H1 (cell line): ENCODE measurements around the gene STARD3NL. TPM values are rescaled to one million over a fixed set of nuclear protein-coding genes. Genes with fewer than 3 reads are reported as not detected.

ENCODE experiments used
- CTCF ChIA-PET: fragments of 300-600 bp; sonication (Branson Sonifier 250); formaldehyde crosslinking; loops from one replicate; lab custom pipeline; 2021; ENCODE audit not compliant: partially characterized antibody; lab: Charles Lee
- POLR2A ChIA-PET: fragments of 300-600 bp; sonication (Branson Sonifier 250); formaldehyde crosslinking; loops from one replicate; lab custom pipeline; 2021; ENCODE audit warnings: inconsistent platforms; ENCODE audit not compliant: partially characterized antibody; lab: Charles Lee
- DNase-seq, 2 experiments: peaks; one replicate each; pipeline versions ENCODE4 v3.0.0 to v3.0.0-alpha.2; 2010 to 2022; ENCODE audit warnings: low spot score in 2 of 2, low read depth in 1 of 2, mixed read lengths in 1 of 2
- FAIRE-seq: peaks from 2 replicates; lab custom pipeline; 2011; peaks lifted over from hg19 to GRCh38; lab: Jason Lieb, UNC
- H2AFZ ChIP-seq: 2 replicates; pipeline ENCODE4 v1.8.1; 2012; ENCODE audit warnings: low read length, inconsistent platforms
- H2AK5ac ChIP-seq: 2 replicates; pipeline ENCODE4 v1.6.1; 2013; ENCODE audit warnings: low read depth, low read length
- H2BK120ac ChIP-seq: replicated peaks from 2 replicates; pipeline ENCODE3; 2013; ENCODE audit warnings: low read depth, low read length, inconsistent platforms
- H2BK12ac ChIP-seq: 2 replicates; pipeline ENCODE4 v1.6.1; 2013; ENCODE audit warnings: low read depth, low read length
- H2BK15ac ChIP-seq: 2 replicates; pipeline ENCODE4 v1.6.1; 2013; ENCODE audit warnings: low read length
- H2BK20ac ChIP-seq: 2 replicates; pipeline ENCODE4 v1.6.1; 2013; ENCODE audit warnings: low read length
- H2BK5ac ChIP-seq: 2 replicates; pipeline ENCODE4 v1.6.1; 2013; ENCODE audit warnings: low read depth, low read length
- H3K14ac ChIP-seq: 2 replicates; pipeline ENCODE4 v1.6.1; 2013; ENCODE audit warnings: inconsistent platforms; ENCODE audit not compliant: insufficient read length
- H3K18ac ChIP-seq: 2 replicates; pipeline ENCODE4 v1.6.1; 2013; ENCODE audit warnings: low read length; ENCODE audit errors: extremely low read depth
- H3K23ac ChIP-seq: 2 replicates; pipeline ENCODE4 v1.6.1; 2013; ENCODE audit warnings: inconsistent platforms; ENCODE audit not compliant: insufficient read length
- H3K23me2 ChIP-seq: 2 replicates; pipeline ENCODE4 v1.6.1; 2013; ENCODE audit warnings: low read depth, low read length
- H3K27ac ChIP-seq: 2 replicates; pipeline ENCODE4 v1.6.1; 2011; ENCODE audit warnings: low read depth, low read length, inconsistent platforms
- H3K27me3 ChIP-seq, 4 experiments: replicated peaks in 1 of 4; 1 replicate in 1 of 4; 2 replicates in 3 of 4; pipeline versions ENCODE4 v1.6.1 to v1.8.1; 2011 to 2013; ENCODE audit warnings: low read length in 3 of 4, mild to moderate bottlenecking in 3 of 4, inconsistent platforms in 2 of 4, mixed read lengths in 2 of 4, moderate library complexity in 1 of 4; ENCODE audit not compliant: control insufficient read depth in 3 of 4, insufficient read depth in 3 of 4; ENCODE audit errors: extremely low read depth in 1 of 4
- H3K36me3 ChIP-seq, 4 experiments: 2 replicates each; pipeline versions ENCODE4 v1.6.1 to v1.8.1; 2011 to 2013; ENCODE audit warnings: mild to moderate bottlenecking in 4 of 4, low read length in 3 of 4, moderate library complexity in 2 of 4, control low read depth in 1 of 4, inconsistent platforms in 1 of 4; ENCODE audit not compliant: insufficient read depth in 4 of 4, control insufficient read depth in 2 of 4
- H3K4ac ChIP-seq: replicated peaks from 2 replicates; pipeline ENCODE3; 2013; ENCODE audit warnings: low read length, low read depth, mixed read lengths, inconsistent platforms; ENCODE audit not compliant: insufficient read length
- H3K4me1 ChIP-seq, 4 experiments: replicated peaks in 1 of 4; 1 replicate in 1 of 4; 2 replicates in 3 of 4; pipeline versions ENCODE4 v1.6.1 to v1.8.1; 2011 to 2013; ENCODE audit warnings: low read length in 3 of 4, inconsistent platforms in 2 of 4, mixed read lengths in 1 of 4; ENCODE audit not compliant: insufficient read depth in 4 of 4, control insufficient read depth in 3 of 4
- H3K4me2 ChIP-seq, 2 experiments: 2 replicates each; pipeline versions ENCODE4 v1.6.1 to v1.8.1; 2011 to 2013; ENCODE audit warnings: low read depth in 2 of 2, low read length in 2 of 2, control low read depth in 1 of 2, inconsistent platforms in 1 of 2, mild to moderate bottlenecking in 1 of 2; ENCODE audit not compliant: insufficient read depth in 1 of 2
- H3K4me3 ChIP-seq, 4 experiments: fragments of 200-600, 300-600 bp in 1 of 4; sonication (generic), shearing (Covaris generic), sonication (Bioruptor Twin) in 1 of 4; 2 replicates each; pipeline versions ENCODE4 v1.5.1 to v1.8.1; 2011 to 2016; ENCODE audit warnings: low read length in 4 of 4, low read depth in 3 of 4, control low read depth in 2 of 4, inconsistent platforms in 2 of 4, mild to moderate bottlenecking in 2 of 4, mixed read lengths in 1 of 4, moderate library complexity in 1 of 4; ENCODE audit not compliant: insufficient read depth in 2 of 4; ENCODE audit errors: extremely low read depth in 1 of 4
- H3K56ac ChIP-seq: replicated peaks from 2 replicates; pipeline ENCODE3; 2013; ENCODE audit warnings: low read depth, mild to moderate bottlenecking, mixed read lengths, low read length, inconsistent platforms; ENCODE audit not compliant: insufficient read length
- H3K79me1 ChIP-seq: 2 replicates; pipeline ENCODE4 v1.6.1; 2013; ENCODE audit warnings: low read depth, low read length, control low read depth
- H3K79me2 ChIP-seq, 2 experiments: 2 replicates each; pipeline versions ENCODE4 v1.6.1 to v1.8.1; 2012 to 2013; ENCODE audit warnings: low read length in 2 of 2, mild to moderate bottlenecking in 2 of 2, inconsistent platforms in 1 of 2; ENCODE audit not compliant: insufficient read depth in 2 of 2, control insufficient read depth in 1 of 2
- H3K9ac ChIP-seq, 4 experiments: replicated peaks in 1 of 4; 1 replicate in 1 of 4; 2 replicates in 3 of 4; pipeline versions ENCODE4 v1.6.1 to v1.8.1; 2011 to 2013; ENCODE audit warnings: low read depth in 3 of 4, low read length in 3 of 4, control low read depth in 2 of 4, mild to moderate bottlenecking in 2 of 4, moderate library complexity in 2 of 4, inconsistent platforms in 1 of 4; ENCODE audit errors: extremely low read depth in 1 of 4
- H3K9me3 ChIP-seq, 2 experiments: 2 replicates each; pipeline versions ENCODE4 v1.6.1 to v1.8.1; 2012 to 2013; ENCODE audit warnings: mild to moderate bottlenecking in 2 of 2, moderate library complexity in 2 of 2, control low read depth in 1 of 2, inconsistent platforms in 1 of 2, low read depth in 1 of 2, low read length in 1 of 2, mixed read lengths in 1 of 2; ENCODE audit not compliant: insufficient read depth in 2 of 2
- H4K20me1 ChIP-seq, 2 experiments: replicated peaks in 1 of 2; 2 replicates each; pipeline versions ENCODE3 to v1.8.1; 2011 to 2013; ENCODE audit warnings: inconsistent platforms in 2 of 2, low read length in 2 of 2, mild to moderate bottlenecking in 1 of 2; ENCODE audit not compliant: insufficient read depth in 2 of 2, control insufficient read depth in 1 of 2
- H4K5ac ChIP-seq: 2 replicates; pipeline ENCODE4 v1.6.1; 2013; ENCODE audit warnings: low read length, low read depth, mixed read lengths, inconsistent platforms; ENCODE audit not compliant: insufficient read length
- H4K8ac ChIP-seq: 2 replicates; pipeline ENCODE4 v1.8.0; 2013; ENCODE audit warnings: mild to moderate bottlenecking, moderate library complexity, low read length, inconsistent platforms; ENCODE audit not compliant: insufficient read depth; ENCODE audit errors: extremely low read depth
- H4K91ac ChIP-seq: replicated peaks from 2 replicates; pipeline ENCODE3; 2013; ENCODE audit warnings: low read length, mixed read lengths, inconsistent platforms; ENCODE audit not compliant: insufficient read length
- RBBP5 ChIP-seq: IDR thresholded peaks from 2 replicates; pipeline ENCODE4 v1.7.1; 2012; ENCODE audit warnings: low read depth, mild to moderate bottlenecking, inconsistent platforms, low read length, moderate library complexity, borderline replicate concordance
- SIN3A ChIP-seq, 2 experiments: IDR thresholded peaks in 1 of 2; conservative IDR thresholded peaks in 1 of 2; 2 replicates each; pipeline ENCODE4 v1.6.1; 2011 to 2012; ENCODE audit warnings: low read length in 2 of 2, improper control_type of control experiment in 1 of 2, low read depth in 1 of 2, mild to moderate bottlenecking in 1 of 2
- WGBS, 2 experiments: shearing (Covaris generic) in 1 of 2; methylation state at CpG; one replicate each; pipeline versions ENCODE4 v1.1.6 to v1.1.7; 2013 to 2015; ENCODE audit warnings: low lambda C conversion rate in 2 of 2, mixed read lengths in 2 of 2, inconsistent platforms in 1 of 2, low coverage in 1 of 2, missing lambda C conversion rate in 1 of 2; ENCODE audit not compliant: insufficient replicate concordance in 2 of 2, insufficient coverage in 1 of 2, insufficient read length in 1 of 2; ENCODE audit errors: extremely low coverage in 1 of 2, missing lambda C conversion rate in 1 of 2; 5-methylcytosine and 5-hydroxymethylcytosine counted together
- polyA plus RNA-seq, 7 experiments: library from polyadenylated mRNA; depleted of rRNA in 3 of 7; stranded (reverse) in 5 of 7; unstranded in 2 of 7; fragments of >200 nt in 5 of 7; fragments of 200-250 nt in 2 of 7; gene quantifications; 1 replicate in 5 of 7; 2 replicates in 1 of 7; 4 replicates in 1 of 7; pipeline versions ENCODE4 v1.2.1 to v1.2.3, GENCODE V29; 2011 to 2013; ENCODE audit warnings: missing spikeins in 2 of 7, mixed read lengths in 2 of 7
- total RNA-seq: library from RNA; stranded (reverse); fragmentation: NEBNext Ultra II Directional; extraction: Animal tissue kit (Norgen Biotek cat#: 25700); gene quantifications from 2 replicates; pipeline ENCODE4 v1.2.1, GENCODE V29; 2021

The STARD3NL gene
- total and polyA plus RNA-seq, 2 of the 8 experiments (the other 6 are each of a cell fraction or from before 2014, with no cell fraction given) = 27.1 to 40.5 TPM

DNA sequence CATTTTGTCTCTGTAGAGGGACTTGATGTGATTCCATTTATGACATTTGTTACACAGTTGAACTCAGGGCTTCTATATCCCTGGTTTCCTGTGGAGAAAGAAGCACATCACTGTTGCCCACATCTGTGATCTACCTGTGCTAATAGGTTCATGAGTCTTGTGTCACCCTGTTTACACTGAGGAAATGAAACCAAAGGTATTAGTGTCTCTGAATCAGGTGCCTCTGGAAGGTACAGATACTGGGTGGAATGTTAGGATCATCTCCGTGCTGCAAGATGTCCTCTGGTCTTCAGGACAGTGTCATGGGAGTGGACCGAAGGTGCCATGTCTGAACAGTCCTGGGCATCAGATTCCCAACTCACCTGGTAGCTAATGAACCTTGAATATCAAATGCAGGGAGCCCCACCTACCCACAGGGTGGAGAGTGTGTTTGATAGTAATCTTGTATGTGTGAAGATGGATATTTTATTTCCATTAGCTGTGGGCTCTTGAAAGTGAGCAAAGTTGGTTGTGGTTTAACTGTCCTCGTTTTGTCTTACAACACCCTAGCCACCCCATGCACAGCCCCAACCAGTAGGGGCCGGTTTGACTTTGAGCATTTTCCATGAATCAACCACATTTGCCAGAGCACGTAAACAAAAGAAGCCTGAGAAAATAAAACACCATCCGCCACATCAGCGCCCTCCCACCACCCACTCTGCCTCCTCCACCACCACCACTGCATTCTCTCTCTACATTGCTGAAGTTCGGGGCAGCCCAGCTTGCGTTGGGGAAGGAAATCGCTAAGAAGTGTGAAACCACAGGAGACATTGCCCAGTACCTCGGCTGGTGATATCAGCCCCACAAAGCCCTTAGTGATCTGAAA, 54.7 kb downstream of the STARD3NL start:
- H3K4me1 ChIP-seq = peaks cover 0 to 2% (median 0%) of the 10 kb centered on the region in 4 experiments; a peak in 1 of 7 replicates
- no peak overlapping the region for H3K4ac ChIP-seq
- no peak overlapping the region; the same call in 1 of the 2 replicates for H4K8ac ChIP-seq
- H3K4me3 ChIP-seq = no peak overlapping the region
- POLR2A ChIA-PET = no interaction called here
- H3K14ac ChIP-seq = no peak overlapping the region
- H3K9ac ChIP-seq = no peak overlapping the region
- WGBS, 2 experiments = 85% methylated on average over 11 of the region's 11 CpGs; no CpG with 5 or more reads in 1 of the 2 experiments
- H2BK120ac ChIP-seq = no peak overlapping the region
- H2BK20ac ChIP-seq = no peak overlapping the region
- DNase-seq (no peak), FAIRE-seq (no peak)
- no peaks in the 10 kb centered on the region for H3K23me2 ChIP-seq
- peaks cover 0 to 9% (median 4%) of the 10 kb centered on the region in 4 experiments; a peak in 4 of 8 replicates for H3K36me3 ChIP-seq
- H4K20me1 ChIP-seq = peaks cover 0 to 2% of the 10 kb centered on the region in 2 experiments
- H2AFZ ChIP-seq = no peak overlapping the region
- CTCF ChIA-PET = interaction anchor here (0.6 to 2.0 kb wide), 3 partner anchors 12 to 98 kb away, joined by 3 to 7 read pairs (median 4); no protein-coding TSS in a partner anchor
- H3K56ac ChIP-seq = no peak overlapping the region
- H2BK15ac ChIP-seq = no peak overlapping the region
- no peak overlapping the region for H4K5ac ChIP-seq
- H3K79me2 ChIP-seq = no peaks in the 10 kb centered on the region
- TF ChIP-seq RBBP5 (no peak), SIN3A (conservative IDR thresholded peaks at IDR 0.05 in 1 of 2, IDR thresholded peaks at IDR 0.05 in 1 of 2; ENCODE audit: low read depth in 1 of 2, low read length in 2 of 2) (no peak)
- H3K27ac ChIP-seq = no peak overlapping the region
- no peak overlapping the region for H2AK5ac ChIP-seq
- H3K79me1 ChIP-seq = no peaks in the 10 kb centered on the region
- H4K91ac ChIP-seq = no peak overlapping the region
- peak overlapping the region; percentile 33 for H3K23ac ChIP-seq
- no peak overlapping the region for H3K4me2 ChIP-seq
- H3K27me3 ChIP-seq = no peaks in the 10 kb centered on the region
- no peak overlapping the region for H2BK12ac ChIP-seq
- H3K9me3 ChIP-seq = no peaks in the 10 kb centered on the region
- no peak overlapping the region for H2BK5ac ChIP-seq
- no peak overlapping the region for H3K18ac ChIP-seq
